SK-N-SH (cell line): Measurements from ENCODE around the gene EFCAB6. TPM values are rescaled to one million over a fixed set of nuclear protein-coding genes. Genes with fewer than 3 reads are reported as not detected.

Experiments used
- CTCF ChIA-PET: fragments of 300-600, 350-600 bp; formaldehyde crosslinking; extraction: SDS; loops from one replicate; lab custom pipeline; 2021; lab: Yijun Ruan, JAX
- POLR2A ChIA-PET: fragments of 350-600 bp; sonication (Branson Sonifier 250); formaldehyde crosslinking; extraction: SDS; loops from one replicate; lab custom pipeline; 2020; ENCODE audit warnings: antibody characterized with exemption, inconsistent platforms; lab: Yijun Ruan, JAX
- DNase-seq: peaks from one replicate; pipeline ENCODE4 v3.0.0; 2012
- H2AFZ ChIP-seq: fragments of 200-600 bp; sonication (generic); 2 replicates; pipeline ENCODE4 v1.8.1; 2016; ENCODE audit warnings: antibody characterized with exemption, mild to moderate bottlenecking, low read depth
- H3F3A ChIP-seq: fragments of 200-600 bp; sonication (generic); replicated peaks from 2 replicates; pipeline ENCODE3; 2016; ENCODE audit warnings: antibody characterized with exemption, mild to moderate bottlenecking; ENCODE audit not compliant: insufficient read depth
- H3K27ac ChIP-seq, 2 experiments: fragments of 200-500 bp in 1 of 2; fragments of 200-600 bp in 1 of 2; sonication (Bioruptor generic) in 1 of 2; sonication (generic), shearing (Covaris generic) in 1 of 2; 2 replicates each; pipeline versions ENCODE4 v1.5.1 to v1.6.1; 2014 to 2016; ENCODE audit warnings: low read depth in 2 of 2, inconsistent platforms in 1 of 2, low read length in 1 of 2, mild to moderate bottlenecking in 1 of 2, mixed read lengths in 1 of 2
- H3K27me3 ChIP-seq: fragments of 200-600 bp; sonication (generic), shearing (Covaris generic); 2 replicates; pipeline ENCODE4 v1.6.1; 2016; ENCODE audit warnings: mixed run types; ENCODE audit not compliant: insufficient read depth
- H3K36me3 ChIP-seq, 2 experiments: fragments of 200-500 bp in 1 of 2; fragments of 200-600 bp in 1 of 2; sonication (Bioruptor generic) in 1 of 2; sonication (generic) in 1 of 2; replicated peaks in 1 of 2; 2 replicates each; pipeline versions ENCODE3 to v1.5.1; 2014 to 2016; ENCODE audit warnings: low read length in 1 of 2, mild to moderate bottlenecking in 1 of 2; ENCODE audit not compliant: insufficient read depth in 2 of 2, control insufficient read depth in 1 of 2
- H3K4me1 ChIP-seq, 2 experiments: fragments of 200-500 bp in 1 of 2; fragments of 200-600 bp in 1 of 2; sonication (Bioruptor generic) in 1 of 2; sonication (generic), shearing (Covaris generic) in 1 of 2; 2 replicates each; pipeline versions ENCODE4 v1.5.1 to v1.6.1; 2014 to 2016; ENCODE audit warnings: low read depth in 1 of 2, low read length in 1 of 2, mixed run types in 1 of 2; ENCODE audit not compliant: insufficient read depth in 2 of 2, control insufficient read depth in 1 of 2
- H3K4me2 ChIP-seq: fragments of 200-600 bp; sonication (generic), shearing (Covaris generic); 2 replicates; pipeline ENCODE4 v1.6.1; 2017; ENCODE audit warnings: mixed run types
- H3K4me3 ChIP-seq, 2 experiments: fragments of 200-500 bp in 1 of 2; fragments of 200-600 bp in 1 of 2; sonication (Bioruptor generic) in 1 of 2; sonication (generic), shearing (Covaris generic) in 1 of 2; 2 replicates each; pipeline versions ENCODE4 v1.5.1 to v1.8.1; 2014 to 2016; ENCODE audit warnings: low read depth in 2 of 2, inconsistent platforms in 1 of 2, low read length in 1 of 2, mild to moderate bottlenecking in 1 of 2, mixed read lengths in 1 of 2, moderate library complexity in 1 of 2
- H3K79me2 ChIP-seq: fragments of 200-600 bp; sonication (generic); 2 replicates; pipeline ENCODE4 v1.8.1; 2017; ENCODE audit warnings: mild to moderate bottlenecking; ENCODE audit not compliant: insufficient read depth
- H3K9ac ChIP-seq: fragments of 200-600 bp; sonication (generic); 2 replicates; pipeline ENCODE4 v1.6.1; 2017; ENCODE audit warnings: mixed run types
- H3K9me2 ChIP-seq: fragments of 200-600 bp; sonication (generic); 2 replicates; pipeline ENCODE4 v1.6.1; 2017; ENCODE audit warnings: mixed run types
- H3K9me3 ChIP-seq: fragments of 200-600 bp; sonication (generic); 2 replicates; pipeline ENCODE4 v1.6.1; 2017; ENCODE audit warnings: mixed run types, mild to moderate bottlenecking, moderate library complexity
- H4K20me1 ChIP-seq: fragments of 200-600 bp; sonication (generic); 2 replicates; pipeline ENCODE4 v1.6.1; 2017; ENCODE audit warnings: mild to moderate bottlenecking, mixed run types; ENCODE audit not compliant: insufficient read depth
- CHD2 ChIP-seq: fragments of 150-350 bp; IDR thresholded peaks from 2 replicates; pipeline ENCODE4 v1.6.1; 2018; ENCODE audit warnings: low read length; ENCODE audit not compliant: partially characterized antibody
- CTCF ChIP-seq: fragments of 200-600 bp; sonication (generic); IDR thresholded peaks from 2 replicates; pipeline ENCODE4 v1.6.1; 2017; ENCODE audit warnings: antibody characterized with exemption, mild to moderate bottlenecking, moderate library complexity
- ELF1 ChIP-seq: IDR thresholded peaks from 2 replicates; pipeline ENCODE4 v1.4.0; 2012
- EP300 ChIP-seq, 2 experiments: IDR thresholded peaks; 2 replicates each; pipeline versions ENCODE4 v1.4.0 to v1.6.1; 2012; ENCODE audit warnings: borderline replicate concordance in 1 of 2, low read depth in 1 of 2, low read length in 1 of 2
- EZH2phosphoT487 ChIP-seq: fragments of 200-600 bp; sonication (generic); IDR thresholded peaks from 2 replicates; pipeline ENCODE4 v1.6.1; 2017; ENCODE audit warnings: low read depth, mixed run types, mild to moderate bottlenecking, antibody characterized with exemption, moderate library complexity, borderline replicate concordance
- GABPA ChIP-seq: IDR thresholded peaks from 2 replicates; pipeline ENCODE4 v1.4.0; 2012; ENCODE audit warnings: low read depth, mild to moderate bottlenecking
- GATA2 ChIP-seq: sonication (generic); formaldehyde crosslinking; IDR thresholded peaks from 2 replicates; pipeline ENCODE4 v1.5.0; 2020; ENCODE audit warnings: mild to moderate bottlenecking, missing genetic modification reagents
- IRF3 ChIP-seq: fragments of 150-350 bp; IDR thresholded peaks from 2 replicates; pipeline ENCODE4 v1.6.1; 2016; ENCODE audit warnings: mild to moderate bottlenecking, low read depth, low read length
- JUND ChIP-seq: IDR thresholded peaks from 2 replicates; pipeline ENCODE4 v1.4.0; 2012
- MEF2A ChIP-seq: IDR thresholded peaks from 2 replicates; pipeline ENCODE4 v1.4.0; 2012; ENCODE audit warnings: low read depth, borderline replicate concordance
- NFIC ChIP-seq: IDR thresholded peaks from 2 replicates; pipeline ENCODE4 v1.4.0; 2012; ENCODE audit warnings: borderline replicate concordance
- RAD21 ChIP-seq: IDR thresholded peaks from 2 replicates; pipeline ENCODE4 v1.6.1; 2012; ENCODE audit warnings: mild to moderate bottlenecking, low read length
- REST ChIP-seq: IDR thresholded peaks from 2 replicates; pipeline ENCODE4 v1.6.1; 2012; ENCODE audit warnings: mild to moderate bottlenecking, low read depth, low read length, moderate library complexity
- RXRA ChIP-seq: IDR thresholded peaks from 2 replicates; pipeline ENCODE4 v1.4.0; 2012; ENCODE audit warnings: low read depth, mild to moderate bottlenecking, borderline replicate concordance
- TAF1 ChIP-seq: IDR thresholded peaks from 2 replicates; pipeline ENCODE4 v1.6.1; 2012; ENCODE audit warnings: low read depth, mild to moderate bottlenecking, low read length, moderate library complexity, borderline replicate concordance
- TEAD4 ChIP-seq: IDR thresholded peaks from 2 replicates; pipeline ENCODE4 v1.4.0; 2012; ENCODE audit warnings: mild to moderate bottlenecking, borderline replicate concordance; ENCODE audit not compliant: insufficient read depth
- YY1 ChIP-seq: IDR thresholded peaks from 2 replicates; pipeline ENCODE4 v1.4.0; 2012; ENCODE audit warnings: low read depth, mild to moderate bottlenecking
- WGBS: methylation state at CpG from one replicate; pipeline ENCODE4 v1.1.6; 2017; ENCODE audit warnings: low lambda C conversion rate; 5-methylcytosine and 5-hydroxymethylcytosine counted together
- polyA plus RNA-seq, 3 experiments: library from polyadenylated mRNA; depleted of rRNA; stranded (reverse); fragments of >200 nt; gene quantifications; 2 replicates each; pipeline ENCODE4 v1.2.3, GENCODE V29; 2012
- TF ChIP-seq, protein P1 (sequence below): IDR thresholded peaks from 2 replicates; pipeline ENCODE4 v1.4.0; 2012; ENCODE audit warnings: low read depth, borderline replicate concordance
- TF ChIP-seq, protein P2 (sequence below): IDR thresholded peaks from 2 replicates; pipeline ENCODE4; 2012
- TF ChIP-seq, protein P3 (sequence below): IDR thresholded peaks from 2 replicates; pipeline ENCODE4 v1.4.0; 2012; ENCODE audit warnings: low read depth

EFCAB6 gene
- polyA plus RNA-seq, 1 of the 3 experiments (the other 2 are of a cell fraction) = 0.46 TPM

DNA sequence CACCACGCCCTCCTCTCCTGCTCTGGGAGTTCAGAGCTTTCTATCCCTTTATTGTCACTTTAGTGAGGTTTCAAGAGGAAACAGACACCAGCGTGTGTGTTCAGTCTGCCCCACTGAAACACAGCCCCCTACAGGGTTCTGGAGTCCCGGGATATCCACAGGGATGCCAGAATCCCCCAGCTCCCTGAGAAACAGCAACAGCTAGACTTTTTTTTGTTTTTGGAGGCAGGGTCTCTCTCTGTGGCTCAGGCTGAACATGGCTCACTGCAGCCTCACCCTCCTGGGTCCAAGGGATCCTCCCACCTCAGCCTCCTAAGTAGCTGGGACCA is 39.8 kb upstream of the EFCAB6 start:
- H3K36me3 ChIP-seq = no peaks in the 10 kb centered on the region
- no peak overlapping the region for H3K27ac ChIP-seq
- no peaks in the 10 kb centered on the region for H3K79me2 ChIP-seq
- CTCF ChIA-PET = interaction anchor here (0.9 kb wide), 1 partner anchor 33 kb away, joined by 5 read pairs; no protein-coding TSS in a partner anchor
- H3K9me3 ChIP-seq = no peaks in the 10 kb centered on the region
- WGBS = 86% methylated on average over 3 of the region's 3 CpGs
- no peaks in the 10 kb centered on the region for H3K9me2 ChIP-seq
- TF ChIP-seq CHD2 = no peak
- TF ChIP-seq GATA2 (CRISPR knock-in tag) = no peak
- TF ChIP-seq GABPA = no peak
- TF ChIP-seq, protein P1, sequence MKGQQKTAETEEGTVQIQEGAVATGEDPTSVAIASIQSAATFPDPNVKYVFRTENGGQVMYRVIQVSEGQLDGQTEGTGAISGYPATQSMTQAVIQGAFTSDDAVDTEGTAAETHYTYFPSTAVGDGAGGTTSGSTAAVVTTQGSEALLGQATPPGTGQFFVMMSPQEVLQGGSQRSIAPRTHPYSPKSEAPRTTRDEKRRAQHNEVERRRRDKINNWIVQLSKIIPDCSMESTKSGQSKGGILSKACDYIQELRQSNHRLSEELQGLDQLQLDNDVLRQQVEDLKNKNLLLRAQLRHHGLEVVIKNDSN = no peak
- TF ChIP-seq ELF1 = no peak
- TF ChIP-seq, protein P2, sequence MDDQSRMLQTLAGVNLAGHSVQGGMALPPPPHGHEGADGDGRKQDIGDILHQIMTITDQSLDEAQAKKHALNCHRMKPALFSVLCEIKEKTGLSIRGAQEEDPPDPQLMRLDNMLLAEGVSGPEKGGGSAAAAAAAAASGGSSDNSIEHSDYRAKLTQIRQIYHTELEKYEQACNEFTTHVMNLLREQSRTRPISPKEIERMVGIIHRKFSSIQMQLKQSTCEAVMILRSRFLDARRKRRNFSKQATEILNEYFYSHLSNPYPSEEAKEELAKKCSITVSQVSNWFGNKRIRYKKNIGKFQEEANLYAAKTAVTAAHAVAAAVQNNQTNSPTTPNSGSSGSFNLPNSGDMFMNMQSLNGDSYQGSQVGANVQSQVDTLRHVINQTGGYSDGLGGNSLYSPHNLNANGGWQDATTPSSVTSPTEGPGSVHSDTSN = no peak
- TF ChIP-seq IRF3 = no peak
- no peak for TF ChIP-seq EZH2phosphoT487
- no peak for TF ChIP-seq YY1
- no peak for TF ChIP-seq CTCF
- no peak for TF ChIP-seq RAD21
- no peak for TF ChIP-seq JUND
- no peak for TF ChIP-seq REST
- TF ChIP-seq RXRA = no peak
- no peak for TF ChIP-seq EP300 (IDR thresholded peaks at IDR 0.05; ENCODE audit: borderline replicate concordance in 1 of 2, low read depth in 1 of 2, low read length in 1 of 2)
- TF ChIP-seq, protein P3, sequence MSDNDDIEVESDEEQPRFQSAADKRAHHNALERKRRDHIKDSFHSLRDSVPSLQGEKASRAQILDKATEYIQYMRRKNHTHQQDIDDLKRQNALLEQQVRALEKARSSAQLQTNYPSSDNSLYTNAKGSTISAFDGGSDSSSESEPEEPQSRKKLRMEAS = no peak
- no peak for TF ChIP-seq MEF2A
- no peak for TF ChIP-seq NFIC
- no peak for TF ChIP-seq TEAD4
- no peak for TF ChIP-seq TAF1
- no peak for DNase-seq
- POLR2A ChIA-PET = no interaction called here
- H3K9ac ChIP-seq = no peak overlapping the region
- H2AFZ ChIP-seq = no peak overlapping the region
- H3K4me3 ChIP-seq = no peak overlapping the region
- peaks cover 0 to 25% of the 10 kb centered on the region in 2 experiments; a peak in 1 of 4 replicates for H3K4me1 ChIP-seq
- no peak overlapping the region for H3K4me2 ChIP-seq
- H4K20me1 ChIP-seq = no peaks in the 10 kb centered on the region
- H3F3A ChIP-seq = no peaks in the 10 kb centered on the region
- H3K27me3 ChIP-seq = no peaks in the 10 kb centered on the region
